Neural progenitor cell (in vitro differentiated cells): ENCODE data around the gene UCP3. TPM values are rescaled to one million over a fixed set of nuclear protein-coding genes. Genes with fewer than 3 reads are reported as not detected.
"Not testable (repeated sequence)": the region's sequence is repeated elsewhere in the genome, so short reads cannot be mapped to it uniquely, and the experiment has no call there.

Experiments used
- DNase-seq: peaks from one replicate; pipeline ENCODE4 v3.0.0-alpha.2; 2016; ENCODE audit warnings: low spot score
- H2AFZ ChIP-seq: fragments of 200-600 bp; sonication (generic); replicated peaks from 2 replicates; pipeline ENCODE4 v1.6.1; 2016; ENCODE audit warnings: antibody characterized with exemption
- H3F3A ChIP-seq: fragments of 200-600 bp; sonication (generic); 2 replicates; pipeline ENCODE4 v1.6.1; 2016; ENCODE audit warnings: antibody characterized with exemption, low read depth
- H3K27ac ChIP-seq: fragments of 200-600 bp; sonication (generic); 2 replicates; pipeline ENCODE4 v1.5.1; 2016; ENCODE audit warnings: mild to moderate bottlenecking
- H3K27me3 ChIP-seq: fragments of 200-600 bp; sonication (generic); 2 replicates; pipeline ENCODE4 v1.6.1; 2016; ENCODE audit warnings: mild to moderate bottlenecking, moderate library complexity
- H3K36me3 ChIP-seq: fragments of 200-600 bp; sonication (generic); 2 replicates; pipeline ENCODE4 v1.5.1; 2016
- H3K4me1 ChIP-seq: fragments of 200-600 bp; sonication (generic); 2 replicates; pipeline ENCODE4 v1.6.1; 2016; ENCODE audit warnings: mixed run types
- H3K4me2 ChIP-seq: fragments of 200-600 bp; sonication (generic); 2 replicates; pipeline ENCODE4 v1.6.1; 2016
- H3K4me3 ChIP-seq: fragments of 200-600 bp; sonication (generic); 2 replicates; pipeline ENCODE4 v1.5.1; 2016
- H3K79me2 ChIP-seq: fragments of 200-600 bp; sonication (generic); 2 replicates; pipeline ENCODE4 v1.6.1; 2016; ENCODE audit warnings: low read depth
- H3K9ac ChIP-seq: fragments of 200-600 bp; sonication (generic); 2 replicates; pipeline ENCODE4 v1.6.1; 2016
- H3K9me3 ChIP-seq: fragments of 200-600 bp; sonication (generic); 2 replicates; pipeline ENCODE4 v1.5.1; 2016; ENCODE audit warnings: low read depth
- H4K20me1 ChIP-seq: fragments of 200-600 bp; sonication (generic); 2 replicates; pipeline ENCODE4 v1.6.1; 2016; ENCODE audit warnings: low read depth
- H3K27ac Mint-ChIP-seq: 3 replicates; pipeline ENCODE4 v1.8.0; 2021; ENCODE audit warnings: mixed read lengths
- H3K27me3 Mint-ChIP-seq: 2 replicates; pipeline ENCODE4 v1.8.0; 2022; ENCODE audit warnings: low read depth, mild to moderate bottlenecking, inconsistent platforms, moderate library complexity, mixed read lengths; ENCODE audit not compliant: insufficient read depth
- H3K36me3 Mint-ChIP-seq: 3 replicates; pipeline ENCODE4 v1.8.0; 2021; ENCODE audit warnings: mixed read lengths
- H3K4me1 Mint-ChIP-seq: 3 replicates; pipeline ENCODE4 v1.8.0; 2021; ENCODE audit warnings: mixed read lengths
- H3K4me3 Mint-ChIP-seq: 3 replicates; pipeline ENCODE4 v1.8.0; 2021; ENCODE audit warnings: mild to moderate bottlenecking, moderate library complexity, mixed read lengths
- H3K9me3 Mint-ChIP-seq: 3 replicates; pipeline ENCODE4 v1.8.0; 2020; ENCODE audit warnings: mixed read lengths
- CTCF ChIP-seq: fragments of 200-600 bp; sonication (generic); IDR thresholded peaks from 2 replicates; pipeline ENCODE4 v1.5.1; 2017; ENCODE audit warnings: antibody characterized with exemption, mild to moderate bottlenecking
- EZH2 ChIP-seq: fragments of 200-600 bp; sonication (generic); IDR thresholded peaks from 2 replicates; pipeline ENCODE4 v1.6.1; 2017; ENCODE audit warnings: antibody characterized with exemption, mild to moderate bottlenecking, moderate library complexity
- EZH2phosphoT487 ChIP-seq: fragments of 200-600 bp; sonication (generic); IDR thresholded peaks from 2 replicates; pipeline ENCODE4 v1.6.1; 2017; ENCODE audit warnings: antibody characterized with exemption
- total RNA-seq: library from RNA; depleted of rRNA; stranded (reverse); fragments of >200 nt; gene quantifications from 2 replicates; pipeline ENCODE4 v1.2.3, GENCODE V29; 2015; ENCODE audit warnings: low replicate concordance

UCP3 gene
- total RNA-seq, 1 donor from 2014 or later = not detected

- no peaks in the 10 kb centered on the region for H3K27me3 ChIP-seq
- no peak overlapping the region for H2AFZ ChIP-seq
- Mint-ChIP-seq H3K27ac (no peak overlapping the region), H3K4me1 (no peaks in the 10 kb centered on the region), H3K36me3 (no peaks in the 10 kb centered on the region), H3K9me3 (no peaks in the 10 kb centered on the region), H3K27me3 (no peaks in the 10 kb centered on the region), H3K4me3 (no peak overlapping the region)
- no peak for DNase-seq
- TF ChIP-seq CTCF (no peak), EZH2phosphoT487 (no peak), EZH2 (no peak)
- no peaks in the 10 kb centered on the region for H3K9me3 ChIP-seq
- H3K9ac ChIP-seq = no peak overlapping the region
- H3F3A ChIP-seq = no peaks in the 10 kb centered on the region
- H3K4me1 ChIP-seq = no peaks in the 10 kb centered on the region
- no peaks in the 10 kb centered on the region for H3K79me2 ChIP-seq
- H3K4me2 ChIP-seq = no peak overlapping the region
- H3K27ac ChIP-seq = no peak overlapping the region
- H3K36me3 ChIP-seq = no peaks in the 10 kb centered on the region
- no peak overlapping the region for H3K4me3 ChIP-seq
- no peaks in the 10 kb centered on the region for H4K20me1 ChIP-seq
Measured at GRCh38 chr11:73990730-73991129, 18.2 kb downstream of the UCP3 start.

- H3K4me3 Mint-ChIP-seq = no peak overlapping the region
- Histone ChIP-seq H3K36me3 (no peaks in the 10 kb centered on the region), H3K4me3 (no peak overlapping the region), H3K79me2 (no peaks in the 10 kb centered on the region), H3K4me1 (no peaks in the 10 kb centered on the region), H4K20me1 (no peaks in the 10 kb centered on the region), H3F3A (peaks cover 6% of the 10 kb centered on the region), H3K27ac (no peak overlapping the region), H3K9me3 (no peaks in the 10 kb centered on the region), H3K27me3 (no peaks in the 10 kb centered on the region), H2AFZ (no peak overlapping the region), H3K9ac (no peak overlapping the region), H3K4me2 (no peak overlapping the region)
- H3K9me3 Mint-ChIP-seq = no peaks in the 10 kb centered on the region
- H3K27ac Mint-ChIP-seq = no peak overlapping the region
- DNase-seq = no peak
- no peaks in the 10 kb centered on the region for H3K27me3 Mint-ChIP-seq
- TF ChIP-seq EZH2 (no peak), EZH2phosphoT487 (no peak), CTCF (no peak)
- no peaks in the 10 kb centered on the region for H3K36me3 Mint-ChIP-seq
- H3K4me1 Mint-ChIP-seq = peaks cover 3% of the 10 kb centered on the region
Measured at GRCh38 chr11:73989156-73989555, 19.7 kb downstream of the UCP3 start.

GRCh38 chr11:73988227-73988626 is 20.7 kb downstream of the UCP3 start:
- peaks cover 12% of the 10 kb centered on the region for H3K4me1 Mint-ChIP-seq
- Histone ChIP-seq H3K36me3 (no peaks in the 10 kb centered on the region), H3K4me3 (no peak overlapping the region), H3K9ac (no peak overlapping the region), H3K27ac (no peak overlapping the region), H3K4me2 (no peak overlapping the region), H3K27me3 (no peaks in the 10 kb centered on the region), H3K9me3 (no peaks in the 10 kb centered on the region), H3F3A (peaks cover 15% of the 10 kb centered on the region), H2AFZ (no peak overlapping the region), H4K20me1 (no peaks in the 10 kb centered on the region), H3K79me2 (no peaks in the 10 kb centered on the region), H3K4me1 (no peaks in the 10 kb centered on the region)
- no peak overlapping the region for H3K27ac Mint-ChIP-seq
- TF ChIP-seq CTCF = no peak
- TF ChIP-seq EZH2 = no peak
- no peak for TF ChIP-seq EZH2phosphoT487
- H3K4me3 Mint-ChIP-seq = no peak overlapping the region
- no peaks in the 10 kb centered on the region for H3K36me3 Mint-ChIP-seq
- DNase-seq = no peak
- no peaks in the 10 kb centered on the region for H3K9me3 Mint-ChIP-seq
- H3K27me3 Mint-ChIP-seq = no peaks in the 10 kb centered on the region

GRCh38 chr11:73985661-73986060 is 23.2 kb downstream of the UCP3 start:
- not testable (repeated sequence) for H3K27ac Mint-ChIP-seq

More at GRCh38 chr11:73985661-73986060, 23.2 kb downstream of the UCP3 start:
- H3K27me3 ChIP-seq, H3K36me3 Mint-ChIP-seq, H3K4me2 ChIP-seq, DNase-seq, H3K9me3 Mint-ChIP-seq, H3K36me3 ChIP-seq, H3K4me3 ChIP-seq, H3K27me3 Mint-ChIP-seq, H3K27ac ChIP-seq, H3K9me3 ChIP-seq, H2AFZ ChIP-seq, H3K4me3 Mint-ChIP-seq, H3K9ac ChIP-seq, H4K20me1 ChIP-seq: not testable (repeated sequence)
- Histone ChIP-seq H3F3A (peaks cover 34% of the 10 kb centered on the region), H3K4me1 (peaks cover 16% of the 10 kb centered on the region), H3K79me2 (peaks cover 19% of the 10 kb centered on the region)
- peaks cover 34% of the 10 kb centered on the region for H3K4me1 Mint-ChIP-seq
